ENCODE measurements around the gene VIPR2. TPM values are rescaled to one million over a fixed set of nuclear protein-coding genes. Genes with fewer than 3 reads are reported as not detected.
"Not testable (repeated sequence)": the region's sequence is repeated elsewhere in the genome, so short reads cannot be mapped to it uniquely, and the experiment has no call there.

Gene VIPR2
- total RNA-seq, 2 experiments from 2014 or later = 0.83 to 1.7 TPM

GRCh38 chr7:159169391-159169790, 24.7 kb upstream of the VIPR2 start:
- no peak overlapping the region for H3K27ac Mint-ChIP-seq
- peaks cover 2% of the 10 kb centered on the region for H3K9me3 Mint-ChIP-seq
- no peak for DNase-seq
- no peaks in the 10 kb centered on the region for H3K36me3 Mint-ChIP-seq (ENCODE audit: low read depth)
- CTCF ChIA-PET = no interaction called here
- intact Hi-C loops (cut with micrococcal nuclease) = no loop called here
- peaks cover 3% of the 10 kb centered on the region for H3K4me1 Mint-ChIP-seq (ENCODE audit: low read depth)
- no peak overlapping the region for H3K4me3 Mint-ChIP-seq
- peaks cover 2% of the 10 kb centered on the region for H3K27me3 Mint-ChIP-seq (ENCODE audit: low read depth)

GRCh38 chr7:159167139-159167538, 22.5 kb upstream of the VIPR2 start:
- Mint-ChIP-seq H3K9me3 (no peaks in the 10 kb centered on the region), H3K4me3 (no peak overlapping the region), H3K4me1 (ENCODE audit: low read depth) (no peaks in the 10 kb centered on the region), H3K36me3 (ENCODE audit: low read depth) (no peaks in the 10 kb centered on the region), H3K27ac (no peak overlapping the region), H3K27me3 (ENCODE audit: low read depth) (no peaks in the 10 kb centered on the region)
- intact Hi-C loops (cut with micrococcal nuclease) = no loop called here
- DNase-seq = no peak
- CTCF ChIA-PET = no interaction called here

GRCh38 chr7:159166530-159166929, 21.9 kb upstream of the VIPR2 start:
- Mint-ChIP-seq H3K4me1 (ENCODE audit: low read depth) (no peaks in the 10 kb centered on the region), H3K36me3 (ENCODE audit: low read depth) (no peaks in the 10 kb centered on the region), H3K9me3 (no peaks in the 10 kb centered on the region), H3K27ac (no peak overlapping the region), H3K4me3 (no peak overlapping the region), H3K27me3 (ENCODE audit: low read depth) (no peaks in the 10 kb centered on the region)
- CTCF ChIA-PET = no interaction called here
- intact Hi-C loops (cut with micrococcal nuclease) = no loop called here
- DNase-seq = no peak

- CTCF ChIA-PET = no interaction called here
- H3K4me3 Mint-ChIP-seq = no peak overlapping the region
- intact Hi-C loops (cut with micrococcal nuclease) = no loop called here
- H3K9me3 Mint-ChIP-seq = no peaks in the 10 kb centered on the region
- DNase-seq = no peak
- H3K4me1 Mint-ChIP-seq (ENCODE audit: low read depth) = no peaks in the 10 kb centered on the region
- H3K27ac Mint-ChIP-seq = no peak overlapping the region
- peaks cover 2% of the 10 kb centered on the region for H3K27me3 Mint-ChIP-seq (ENCODE audit: low read depth)
- no peaks in the 10 kb centered on the region for H3K36me3 Mint-ChIP-seq (ENCODE audit: low read depth)
These were observed 20.7 kb upstream of the VIPR2 start for GRCh38 chr7:159165352-159165751.

- DNase-seq; H3K27me3 Mint-ChIP-seq (ENCODE audit: low read depth): not testable (repeated sequence)
These were observed 19.1 kb upstream of the VIPR2 start for GRCh38 chr7:159163703-159164301.

DNA sequence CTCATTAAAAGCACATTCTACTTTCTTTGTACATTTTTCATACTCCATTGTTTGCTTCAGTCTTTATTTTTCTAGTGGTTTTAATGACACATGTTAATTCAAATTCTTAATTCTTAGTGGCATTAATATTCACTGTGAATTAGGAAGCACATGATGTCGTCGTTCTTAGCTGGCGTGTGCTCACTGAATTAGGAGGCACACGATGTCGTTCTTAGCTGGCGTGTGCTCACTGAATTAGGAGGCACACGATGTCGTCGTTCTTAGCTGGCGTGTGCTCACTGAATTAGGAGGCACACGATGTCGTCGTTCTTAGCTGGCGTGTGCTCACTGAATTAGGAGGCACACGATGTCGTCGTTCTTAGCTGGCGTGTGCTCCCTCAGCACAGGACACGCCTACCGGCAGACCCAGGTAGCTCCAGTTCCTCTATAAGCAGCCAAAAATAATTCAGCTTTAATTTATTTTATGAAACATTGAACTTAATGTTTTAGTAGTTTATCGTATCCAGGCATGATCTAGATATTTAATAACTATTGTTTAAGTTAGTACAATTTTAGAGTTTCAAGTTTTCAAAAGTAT, 17.5 kb upstream of the VIPR2 start:
- H3K27ac Mint-ChIP-seq; intact Hi-C loops (cut with micrococcal nuclease); H3K4me3 Mint-ChIP-seq; DNase-seq; H3K4me1 Mint-ChIP-seq (ENCODE audit: low read depth); H3K9me3 Mint-ChIP-seq; H3K27me3 Mint-ChIP-seq (ENCODE audit: low read depth); H3K36me3 Mint-ChIP-seq (ENCODE audit: low read depth): not testable (repeated sequence)
- CTCF ChIA-PET = interaction anchor here (1.0 kb wide), 1 partner anchor 12 kb away, joined by 3 read pairs; no protein-coding TSS in a partner anchor

More at GRCh38 chr7:159163703-159164301, 19.1 kb upstream of the VIPR2 start:
- H3K4me1 Mint-ChIP-seq (ENCODE audit: low read depth); H3K4me3 Mint-ChIP-seq; CTCF ChIA-PET; H3K27ac Mint-ChIP-seq; H3K36me3 Mint-ChIP-seq (ENCODE audit: low read depth); H3K9me3 Mint-ChIP-seq: not testable (repeated sequence)
- intact Hi-C loops (cut with micrococcal nuclease) = loop anchor here (1.0 kb wide), 1 partner anchor 31 kb away; no protein-coding TSS in a partner anchor

- Mint-ChIP-seq H3K27me3 (ENCODE audit: low read depth) (peaks cover 2% of the 10 kb centered on the region), H3K36me3 (ENCODE audit: low read depth) (no peaks in the 10 kb centered on the region), H3K4me3 (no peak overlapping the region), H3K9me3 (no peaks in the 10 kb centered on the region), H3K27ac (no peak overlapping the region), H3K4me1 (ENCODE audit: low read depth) (no peaks in the 10 kb centered on the region)
- intact Hi-C loops (cut with micrococcal nuclease) = no loop called here
- no peak for DNase-seq
- CTCF ChIA-PET = no interaction called here
These were observed 15.8 kb upstream of the VIPR2 start for GRCh38 chr7:159160450-159160849.

GRCh38 chr7:159159731-159160130, 15.1 kb upstream of the VIPR2 start:
- Mint-ChIP-seq H3K27ac (no peak overlapping the region), H3K4me1 (ENCODE audit: low read depth) (no peaks in the 10 kb centered on the region), H3K27me3 (ENCODE audit: low read depth) (peaks cover 2% of the 10 kb centered on the region), H3K4me3 (no peak overlapping the region), H3K9me3 (no peaks in the 10 kb centered on the region), H3K36me3 (ENCODE audit: low read depth) (no peaks in the 10 kb centered on the region)
- CTCF ChIA-PET = no interaction called here
- intact Hi-C loops (cut with micrococcal nuclease) = no loop called here
- DNase-seq = no peak

- H3K4me3 Mint-ChIP-seq = no peak overlapping the region
- H3K27ac Mint-ChIP-seq = no peak overlapping the region
- DNase-seq = no peak
- H3K36me3 Mint-ChIP-seq (ENCODE audit: low read depth) = no peaks in the 10 kb centered on the region
- no peaks in the 10 kb centered on the region for H3K4me1 Mint-ChIP-seq (ENCODE audit: low read depth)
- no peaks in the 10 kb centered on the region for H3K9me3 Mint-ChIP-seq
- intact Hi-C loops (cut with micrococcal nuclease) = no loop called here
- CTCF ChIA-PET = no interaction called here
- peaks cover 2% of the 10 kb centered on the region for H3K27me3 Mint-ChIP-seq (ENCODE audit: low read depth)
These were observed 14.3 kb upstream of the VIPR2 start for GRCh38 chr7:159158888-159159405.

DNA sequence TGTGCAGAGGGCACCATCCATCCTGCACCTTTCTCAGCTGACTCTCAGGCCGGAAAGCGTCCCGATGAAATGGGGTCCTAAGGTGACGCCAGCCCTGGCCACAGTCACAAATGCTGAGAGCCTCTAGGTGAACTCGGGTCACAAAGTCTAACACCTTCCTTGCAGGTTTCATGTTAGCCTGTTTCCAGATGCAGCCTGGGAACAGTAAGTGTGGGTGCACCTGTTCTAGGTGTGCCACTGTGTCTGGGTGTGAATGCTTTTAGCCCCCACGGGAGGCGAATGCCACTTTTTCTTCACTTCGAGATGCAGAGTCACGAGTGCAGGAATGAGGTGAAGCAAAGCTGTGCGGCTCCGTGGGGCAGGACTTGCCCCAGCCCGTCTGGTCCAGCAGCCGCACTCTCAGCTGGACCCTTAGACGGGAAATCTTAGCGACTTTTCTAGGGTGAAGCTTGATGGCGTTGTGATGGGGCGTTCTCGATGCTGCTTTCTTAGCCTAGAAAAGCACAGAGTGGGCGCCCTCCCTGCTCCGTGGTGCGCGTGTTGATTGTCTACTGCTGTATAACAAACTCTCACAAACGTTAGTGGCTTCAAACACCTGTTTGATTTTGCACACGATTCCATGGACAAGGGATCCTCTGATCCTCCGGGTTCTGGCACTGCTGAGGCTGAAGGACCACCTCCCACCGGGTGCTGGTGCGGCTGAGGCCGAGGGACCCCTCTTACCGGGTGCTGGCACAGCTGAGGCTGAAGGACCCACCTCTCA, 13.6 kb upstream of the VIPR2 start:
- CTCF ChIA-PET = no interaction called here
- Mint-ChIP-seq H3K36me3 (ENCODE audit: low read depth) (no peaks in the 10 kb centered on the region), H3K4me1 (ENCODE audit: low read depth) (no peaks in the 10 kb centered on the region), H3K27me3 (ENCODE audit: low read depth) (peaks cover 2% of the 10 kb centered on the region), H3K27ac (no peak overlapping the region), H3K4me3 (no peak overlapping the region), H3K9me3 (no peaks in the 10 kb centered on the region)
- intact Hi-C loops (cut with micrococcal nuclease) = no loop called here
- DNase-seq = no peak

DNA sequence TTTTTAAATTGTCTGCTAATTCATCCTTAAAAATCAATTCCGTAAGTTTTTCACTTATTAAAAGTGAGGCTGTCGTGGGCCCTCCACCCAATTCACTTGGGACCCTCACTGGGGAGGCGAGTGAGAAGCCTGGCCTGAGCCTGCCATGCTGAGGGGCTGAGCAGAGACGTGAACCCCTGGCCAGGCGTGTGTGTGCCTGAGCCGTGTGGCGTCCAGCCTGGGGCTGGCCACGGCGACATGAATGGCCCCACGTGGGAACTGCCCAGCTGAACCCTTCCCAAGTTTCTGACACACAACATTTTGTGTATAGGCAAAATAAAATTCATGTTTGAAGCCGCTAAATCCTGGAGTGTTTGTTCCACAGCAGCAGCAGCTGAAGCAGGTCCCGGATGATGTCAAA, 13.0 kb upstream of the VIPR2 start:
- no peak overlapping the region for H3K27ac Mint-ChIP-seq
- no peaks in the 10 kb centered on the region for H3K36me3 Mint-ChIP-seq (ENCODE audit: low read depth)
- intact Hi-C loops (cut with micrococcal nuclease) = no loop called here
- no peak overlapping the region for H3K4me3 Mint-ChIP-seq
- peaks cover 5% of the 10 kb centered on the region for H3K27me3 Mint-ChIP-seq (ENCODE audit: low read depth)
- DNase-seq = no peak
- CTCF ChIA-PET = no interaction called here
- H3K4me1 Mint-ChIP-seq (ENCODE audit: low read depth) = no peaks in the 10 kb centered on the region
- no peaks in the 10 kb centered on the region for H3K9me3 Mint-ChIP-seq

DNA sequence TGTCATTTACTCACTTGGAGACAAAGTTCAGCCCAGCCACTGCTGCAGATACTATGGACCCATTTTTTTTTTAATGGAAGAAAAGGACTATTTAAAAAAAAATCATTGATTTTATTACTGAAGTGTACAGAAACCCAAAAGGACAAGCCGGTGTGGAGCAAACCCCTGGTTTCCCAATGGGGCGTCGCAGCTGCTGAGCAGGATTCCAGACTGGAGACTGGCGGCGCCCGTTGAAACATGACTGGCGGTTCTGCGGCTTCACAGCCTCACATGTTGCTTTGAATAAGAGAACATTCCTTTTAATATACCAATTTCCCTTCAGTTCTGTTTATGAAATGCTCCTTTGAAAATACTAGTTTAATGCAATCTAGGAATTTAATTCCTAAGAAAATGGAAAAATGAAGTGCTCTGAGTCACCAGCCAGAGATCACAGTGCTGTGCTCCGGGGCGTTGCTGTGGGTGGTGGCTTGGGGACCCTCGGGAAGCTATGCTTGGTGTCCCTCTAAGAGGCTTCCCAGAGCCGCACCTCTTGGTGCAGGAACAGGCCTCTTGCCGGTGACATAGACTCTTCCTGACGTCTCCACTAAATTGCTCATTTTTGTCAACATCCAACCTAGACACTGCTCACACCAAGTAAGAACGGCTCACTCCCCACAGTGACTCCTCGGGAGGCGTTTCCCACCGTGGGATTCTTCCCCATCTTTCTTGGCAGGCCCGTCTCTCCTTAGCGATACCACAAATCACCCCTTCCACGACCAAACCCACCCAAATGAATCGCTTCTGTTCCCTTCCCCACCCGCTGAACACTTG, 12.0 kb upstream of the VIPR2 start:
- H3K36me3 Mint-ChIP-seq (ENCODE audit: low read depth) = no peaks in the 10 kb centered on the region
- no peak for DNase-seq
- no peaks in the 10 kb centered on the region for H3K4me1 Mint-ChIP-seq (ENCODE audit: low read depth)
- CTCF ChIA-PET = no interaction called here
- H3K9me3 Mint-ChIP-seq = no peaks in the 10 kb centered on the region
- intact Hi-C loops (cut with micrococcal nuclease) = no loop called here
- peaks cover 5% of the 10 kb centered on the region for H3K27me3 Mint-ChIP-seq (ENCODE audit: low read depth)
- H3K27ac Mint-ChIP-seq = no peak overlapping the region
- no peak overlapping the region for H3K4me3 Mint-ChIP-seq
